Upper lobe of left lung (tissue), 6 donors: ENCODE data around the gene LMO7. TPM values are rescaled to one million over a fixed set of nuclear protein-coding genes. Genes with fewer than 3 reads are reported as not detected.

Experiments
- ATAC-seq, 2 donors: fragments of 200-7000 bp; cut with Tn5 transposase; one replicate each; pipeline ENCODE4 v1.9.1; 2022; ENCODE audit warnings: mild to moderate bottlenecking in 2 of 2, moderate library complexity in 2 of 2; ENCODE audit not compliant: low FRiP score in 2 of 2
- DNase-seq, 2 donors: peaks; one replicate each; pipeline ENCODE4 v3.0.0-alpha.2; 2019 to 2020
- H3K27ac ChIP-seq, 4 donors: fragments of 200-600 bp; sonication (generic); one replicate each; pipeline ENCODE4 v1.5.1; 2016 to 2019
- H3K27me3 ChIP-seq, 4 donors: fragments of 200-600 bp; sonication (generic); one replicate each; pipeline ENCODE4 v1.5.1; 2017 to 2019
- H3K36me3 ChIP-seq, 4 donors: fragments of 200-600 bp; sonication (generic); one replicate each; pipeline ENCODE4 v1.5.1; 2016 to 2019
- H3K4me1 ChIP-seq, 4 donors: fragments of 200-600 bp; sonication (generic); one replicate each; pipeline ENCODE4 v1.5.1; 2018 to 2019
- H3K4me3 ChIP-seq, 4 donors: fragments of 200-600 bp; sonication (generic); one replicate each; pipeline ENCODE4 v1.5.1; 2017 to 2019; ENCODE audit warnings: mild to moderate bottlenecking in 2 of 4, moderate library complexity in 1 of 4
- H3K9me3 ChIP-seq, 4 donors: fragments of 200-600 bp; sonication (generic); one replicate each; pipeline ENCODE4 v1.5.1; 2018 to 2019
- CTCF ChIP-seq, 6 experiments: fragments of 450-650 bp in 4 of 6; fragments of 200-600 bp in 2 of 6; sonication (generic) in 2 of 6; IDR thresholded peaks; one replicate each; pipeline ENCODE4 v1.5.1; 2016 to 2019; ENCODE audit warnings: antibody characterized with exemption in 6 of 6
- EP300 ChIP-seq, 4 donors: sonication (generic); formaldehyde crosslinking; IDR thresholded peaks; one replicate each; pipeline ENCODE4 v1.5.1; 2017; ENCODE audit warnings: antibody characterized with exemption in 4 of 4, control low read depth in 2 of 4
- POLR2A ChIP-seq, 4 donors: fragments of 450-650 bp; IDR thresholded peaks; one replicate each; pipeline ENCODE4 v1.5.1; 2016 to 2017; ENCODE audit warnings: antibody characterized with exemption in 4 of 4, mild to moderate bottlenecking in 2 of 4
- POLR2AphosphoS5 ChIP-seq, 2 donors: sonication (generic); formaldehyde crosslinking; IDR thresholded peaks; one replicate each; pipeline ENCODE4 v1.5.1; 2017; ENCODE audit warnings: antibody characterized with exemption in 2 of 2
- WGBS, 2 donors: methylation state at CpG; one replicate each; pipeline ENCODE4 v1.1.5; 2017 to 2018; 5-methylcytosine and 5-hydroxymethylcytosine counted together
- total RNA-seq, 6 donors: library from RNA; depleted of rRNA in 4 of 6; stranded (reverse); fragments of >200 nt in 4 of 6; gene quantifications; one replicate each; pipeline versions ENCODE4 v1.1.0 to v1.2.1, GENCODE V29; 2016 to 2021
- donor health status: DM: no; HTN: no; CAD: no; lungs with moderate emphysema.
- donor health status: DM: no; HTN: yes; CAD: no; lungs with severe emphysema.

LMO7 gene
- total RNA-seq, 6 donors from 2014 or later: 327 to 1,155 (median 811) TPM

DNA sequence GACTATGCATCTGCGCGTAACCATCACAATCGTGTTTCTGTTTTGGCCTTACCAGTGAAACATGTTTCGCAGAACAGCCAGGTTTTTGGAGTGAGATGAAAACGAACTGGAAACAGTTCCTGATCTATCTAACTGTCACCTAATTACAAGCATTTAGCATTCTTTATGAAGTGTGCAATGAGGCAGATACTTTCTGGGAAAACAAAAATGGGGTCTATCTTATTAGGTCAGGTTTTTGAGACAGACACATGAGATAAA lies 182.8 kb downstream of the LMO7 start:
- no peak for DNase-seq
- no peak overlapping the region for H3K27ac ChIP-seq
- H3K4me3 ChIP-seq: no peak overlapping the region
- WGBS, 2 donors: 80 to 89% methylated on average over 5 of the region's 5 CpGs
- H3K9me3 ChIP-seq: no peaks in the 10 kb centered on the region
- peaks cover 3 to 31% (median 11%) of the 10 kb centered on the region in 4 donors for H3K36me3 ChIP-seq
- no peaks in the 10 kb centered on the region for H3K4me1 ChIP-seq
- no peak for TF ChIP-seq POLR2AphosphoS5 (IDR thresholded peaks at IDR 0.05)
- no peak for TF ChIP-seq CTCF (IDR thresholded peaks at IDR 0.05)
- TF ChIP-seq EP300 (IDR thresholded peaks at IDR 0.05): no peak
- TF ChIP-seq POLR2A (IDR thresholded peaks at IDR 0.05): no peak
- H3K27me3 ChIP-seq: no peaks in the 10 kb centered on the region
- no peak for ATAC-seq

GRCh38 chr13:75825161-75825560 lies 189.0 kb downstream of the LMO7 start:
- WGBS, 2 donors: 86 to 89% methylated on average over 4 of the region's 4 CpGs
- no peak for DNase-seq
- ATAC-seq: no peak

GRCh38 chr13:75825594-75825993 lies 189.5 kb downstream of the LMO7 start:
- no peak for DNase-seq
- Histone ChIP-seq H3K4me3 (no peak overlapping the region), H3K4me1 (peaks cover 0 to 8% (median 3%) of the 10 kb centered on the region in 4 donors), H3K9me3 (no peaks in the 10 kb centered on the region), H3K36me3 (peaks cover 3 to 30% (median 4%) of the 10 kb centered on the region in 4 donors), H3K27ac (no peak overlapping the region), H3K27me3 (no peaks in the 10 kb centered on the region)
- TF ChIP-seq POLR2AphosphoS5 (IDR thresholded peaks at IDR 0.05) (no peak), POLR2A (IDR thresholded peaks at IDR 0.05) (no peak), EP300 (IDR thresholded peaks at IDR 0.05) (no peak), CTCF (IDR thresholded peaks at IDR 0.05) (no peak)
- WGBS, 2 donors: 86 to 94% methylated on average over 2 of the region's 2 CpGs
- ATAC-seq: no peak

More at GRCh38 chr13:75825161-75825560, 189.0 kb downstream of the LMO7 start:
- Histone ChIP-seq H3K4me3 (no peak overlapping the region), H3K4me1 (peaks cover 0 to 8% (median 3%) of the 10 kb centered on the region in 4 donors), H3K9me3 (no peaks in the 10 kb centered on the region), H3K27me3 (no peaks in the 10 kb centered on the region), H3K36me3 (peaks cover 3 to 31% (median 4%) of the 10 kb centered on the region in 4 donors), H3K27ac (no peak overlapping the region)
- TF ChIP-seq POLR2AphosphoS5 (IDR thresholded peaks at IDR 0.05): no peak
- no peak for TF ChIP-seq CTCF (IDR thresholded peaks at IDR 0.05)
- no peak for TF ChIP-seq EP300 (IDR thresholded peaks at IDR 0.05)
- TF ChIP-seq POLR2A (IDR thresholded peaks at IDR 0.05): no peak

DNA sequence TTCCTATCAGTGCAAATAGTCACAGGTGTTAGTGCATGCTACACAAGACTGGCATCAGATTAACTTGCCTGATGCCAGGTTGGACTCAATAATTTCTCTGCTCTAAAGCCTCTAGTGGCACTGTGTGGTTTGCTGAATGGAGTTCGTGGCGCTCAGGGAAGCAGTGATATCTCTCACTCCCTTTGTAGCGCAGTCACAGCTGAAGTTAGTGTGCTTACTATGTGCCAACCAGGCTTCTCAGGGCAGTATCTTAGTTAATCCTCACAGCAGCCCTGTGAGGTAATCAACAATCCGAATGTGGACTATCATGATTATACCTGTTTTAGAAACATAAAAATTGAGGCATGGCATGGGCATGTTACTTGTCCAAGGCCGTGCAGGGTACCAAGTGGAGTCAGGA lies 190.3 kb downstream of the LMO7 start:
- Histone ChIP-seq H3K36me3 (peaks cover 1 to 24% (median 3%) of the 10 kb centered on the region in 4 donors), H3K4me1 (peaks cover 0 to 8% (median 3%) of the 10 kb centered on the region in 4 donors), H3K4me3 (no peak overlapping the region), H3K27me3 (no peaks in the 10 kb centered on the region), H3K27ac (no peak overlapping the region), H3K9me3 (no peaks in the 10 kb centered on the region)
- TF ChIP-seq EP300 (IDR thresholded peaks at IDR 0.05) (no peak), POLR2A (IDR thresholded peaks at IDR 0.05) (no peak), CTCF (IDR thresholded peaks at IDR 0.05) (no peak), POLR2AphosphoS5 (IDR thresholded peaks at IDR 0.05) (no peak)
- no peak for ATAC-seq
- DNase-seq: no peak
- WGBS, 2 donors: 93% methylated on average over 5 of the region's 5 CpGs

GRCh38 chr13:75829830-75830229 lies 193.7 kb downstream of the LMO7 start:
- peaks cover 0 to 7% (median 2%) of the 10 kb centered on the region in 4 donors for H3K36me3 ChIP-seq
- WGBS, 2 donors: 88 to 91% methylated on average over 1 of the region's 1 CpG
- DNase-seq (no peak), ATAC-seq (no peak)
- no peak overlapping the region for H3K4me3 ChIP-seq
- TF ChIP-seq EP300 (IDR thresholded peaks at IDR 0.05): no peak
- no peak for TF ChIP-seq POLR2AphosphoS5 (IDR thresholded peaks at IDR 0.05)
- no peak for TF ChIP-seq POLR2A (IDR thresholded peaks at IDR 0.05)
- TF ChIP-seq CTCF (IDR thresholded peaks at IDR 0.05): no peak
- H3K9me3 ChIP-seq: no peaks in the 10 kb centered on the region
- H3K27me3 ChIP-seq: no peaks in the 10 kb centered on the region
- peaks cover 0 to 8% (median 3%) of the 10 kb centered on the region in 4 donors for H3K4me1 ChIP-seq
- no peak overlapping the region for H3K27ac ChIP-seq
